Activated CD4-positive, alpha-beta T cell treated with anti-CD3 and anti-CD28 coated beads, Interleukin-2, amount 10 ng/mL, durations not matched to agents 24 days and 14 days (primary cell): ENCODE results near the gene THADA. TPM values are rescaled to one million over a fixed set of nuclear protein-coding genes. Genes with fewer than 3 reads are reported as not detected.

Source experiments
- DNase-seq: peaks from one replicate; pipeline ENCODE4 v3.0.0; 2022
- H3K27ac Mint-ChIP-seq: one replicate; pipeline ENCODE4 v1.8.0; 2022; ENCODE audit warnings: mild to moderate bottlenecking, mixed read lengths
- H3K27me3 Mint-ChIP-seq: one replicate; pipeline ENCODE4 v1.8.0; 2022; ENCODE audit warnings: mixed read lengths
- H3K36me3 Mint-ChIP-seq: one replicate; pipeline ENCODE4 v1.8.0; 2022; ENCODE audit warnings: low read depth, mild to moderate bottlenecking, mixed read lengths
- H3K4me1 Mint-ChIP-seq: one replicate; pipeline ENCODE4 v1.8.0; 2021; ENCODE audit warnings: mixed read lengths
- H3K4me3 Mint-ChIP-seq: one replicate; pipeline ENCODE4 v1.8.0; 2022; ENCODE audit warnings: mild to moderate bottlenecking, moderate library complexity, mixed read lengths
- H3K9me3 Mint-ChIP-seq: one replicate; pipeline ENCODE4 v1.8.0; 2021; ENCODE audit warnings: mixed read lengths
- intact Hi-C: fragments of 100-400 bp; cut with micrococcal nuclease; formaldehyde crosslinking; loops from one replicate; pipeline ENCODE4 v1.15.1; 2023
- total RNA-seq: library from RNA; stranded (reverse); gene quantifications from 2 replicates; pipeline ENCODE4 v1.2.3, GENCODE V29; 2022

THADA gene
- total RNA-seq, 1 donor from 2014 or later, result 55.4 TPM

GRCh38 chr2:43202289-43202688, 393.5 kb downstream of the THADA start:
- no peak for DNase-seq
- Mint-ChIP-seq H3K27ac (no peak overlapping the region), H3K9me3 (no peaks in the 10 kb centered on the region), H3K4me1 (peaks cover 21% of the 10 kb centered on the region), H3K36me3 (no peaks in the 10 kb centered on the region), H3K4me3 (no peak overlapping the region), H3K27me3 (no peaks in the 10 kb centered on the region)
- intact Hi-C loops, result no loop called here

DNA sequence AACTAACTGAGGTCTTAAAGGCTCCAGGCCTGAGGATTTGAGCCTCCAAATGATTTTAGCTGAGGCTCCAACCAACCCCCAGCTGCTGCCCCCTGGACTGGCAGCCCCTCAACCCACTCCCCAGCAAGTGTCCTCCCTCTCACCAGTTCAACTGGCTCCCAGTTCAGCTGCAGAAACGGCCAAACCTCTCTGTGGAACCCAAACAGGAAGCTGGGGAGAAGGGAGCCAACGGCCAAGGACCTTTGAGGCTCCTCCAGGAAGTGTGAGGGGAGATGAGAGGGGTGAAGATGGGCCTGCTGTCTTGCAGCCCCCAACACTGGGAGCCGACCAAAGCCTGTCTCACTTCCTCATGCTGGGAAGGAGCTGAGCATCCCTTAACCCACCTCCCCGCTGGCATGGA, 394.3 kb downstream of the THADA start:
- no peaks in the 10 kb centered on the region for H3K27me3 Mint-ChIP-seq
- intact Hi-C loops, result no loop called here
- DNase-seq, result no peak

DNA sequence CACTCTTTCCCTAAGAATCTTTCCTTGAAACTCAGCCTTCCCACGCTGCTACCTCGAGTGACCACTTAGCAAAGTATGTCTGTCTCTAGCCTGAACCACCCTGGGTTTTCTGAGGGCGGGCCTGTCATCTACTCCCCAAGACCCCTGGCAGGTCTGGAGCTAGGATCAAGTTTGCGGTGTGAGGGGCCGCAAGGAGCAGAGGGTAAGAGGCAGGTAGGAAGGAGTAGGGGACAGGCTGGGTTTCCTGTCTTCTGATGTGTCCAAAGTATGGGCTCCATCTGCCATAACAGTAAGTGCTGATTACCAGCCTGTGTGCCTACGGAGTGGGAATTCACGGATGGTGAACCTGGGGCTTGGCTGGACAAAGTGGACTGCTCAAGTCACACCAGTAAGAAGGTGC, 394.8 kb downstream of the THADA start:
- H3K36me3 Mint-ChIP-seq, result no peaks in the 10 kb centered on the region
- H3K4me1 Mint-ChIP-seq, result peaks cover 28% of the 10 kb centered on the region
- no peaks in the 10 kb centered on the region for H3K9me3 Mint-ChIP-seq
- H3K4me3 Mint-ChIP-seq, result no peak overlapping the region
- H3K27me3 Mint-ChIP-seq, result no peaks in the 10 kb centered on the region
- intact Hi-C loops, result no loop called here
- DNase-seq, result no peak
- H3K27ac Mint-ChIP-seq, result no peak overlapping the region

More for the DNA sequence above, 394.3 kb downstream of the THADA start:
- Mint-ChIP-seq H3K9me3 (no peaks in the 10 kb centered on the region), H3K4me3 (no peak overlapping the region), H3K36me3 (no peaks in the 10 kb centered on the region), H3K27ac (no peak overlapping the region), H3K4me1 (peaks cover 27% of the 10 kb centered on the region)

DNA sequence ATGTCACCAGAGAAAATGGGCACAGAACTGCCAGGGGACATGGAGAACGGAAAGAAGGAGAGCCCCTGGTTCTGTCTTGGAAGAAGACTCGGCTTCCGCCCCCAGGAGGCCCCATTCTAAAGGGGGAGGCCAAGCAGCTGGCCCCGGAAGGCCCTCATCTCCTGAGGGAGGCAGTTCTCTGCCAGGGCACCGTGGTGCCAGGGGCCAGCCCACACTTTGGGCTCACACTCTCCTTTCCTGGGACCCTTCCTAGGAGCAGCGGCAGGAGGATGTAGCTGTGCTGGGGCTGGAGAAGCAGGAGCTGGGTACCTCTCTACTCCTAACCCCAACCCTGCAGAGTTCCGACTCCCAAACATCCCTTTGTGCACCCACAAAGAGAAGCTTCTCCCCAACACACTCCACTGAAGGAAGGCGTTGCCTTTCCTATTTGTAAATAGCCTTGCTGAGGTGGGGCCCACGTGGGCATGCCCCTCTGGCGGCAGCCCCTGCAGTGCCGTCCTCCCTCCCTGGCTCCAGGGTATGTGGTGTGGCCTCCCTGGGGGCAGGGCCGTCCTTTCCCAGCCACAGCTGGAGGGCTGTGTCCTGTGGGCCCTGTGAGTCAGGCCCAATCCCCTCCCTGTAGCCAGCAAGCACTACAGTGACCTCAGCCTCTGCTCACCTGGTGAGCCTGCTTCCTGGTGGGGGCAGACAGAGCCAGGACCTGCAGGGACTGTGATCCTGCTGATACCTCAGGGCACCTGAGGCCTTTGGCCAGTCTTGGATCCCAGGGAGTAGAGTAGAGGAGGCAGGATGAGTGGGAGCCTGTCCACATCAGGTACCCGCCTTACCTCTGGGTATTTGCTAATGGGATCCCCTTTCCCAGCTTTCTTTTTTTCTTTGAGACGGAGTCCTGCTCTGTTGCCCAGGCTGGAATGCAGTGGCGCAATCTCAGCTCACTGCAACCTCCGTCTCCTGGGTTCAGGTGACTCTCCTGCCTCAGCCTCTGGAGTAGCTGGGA, 396.0 kb downstream of the THADA start:
- Mint-ChIP-seq H3K27ac (no peak overlapping the region), H3K36me3 (no peaks in the 10 kb centered on the region), H3K9me3 (no peaks in the 10 kb centered on the region), H3K4me1 (peaks cover 34% of the 10 kb centered on the region), H3K27me3 (no peaks in the 10 kb centered on the region), H3K4me3 (no peak overlapping the region)
- intact Hi-C loops, result no loop called here
- DNase-seq, result no peak

DNA sequence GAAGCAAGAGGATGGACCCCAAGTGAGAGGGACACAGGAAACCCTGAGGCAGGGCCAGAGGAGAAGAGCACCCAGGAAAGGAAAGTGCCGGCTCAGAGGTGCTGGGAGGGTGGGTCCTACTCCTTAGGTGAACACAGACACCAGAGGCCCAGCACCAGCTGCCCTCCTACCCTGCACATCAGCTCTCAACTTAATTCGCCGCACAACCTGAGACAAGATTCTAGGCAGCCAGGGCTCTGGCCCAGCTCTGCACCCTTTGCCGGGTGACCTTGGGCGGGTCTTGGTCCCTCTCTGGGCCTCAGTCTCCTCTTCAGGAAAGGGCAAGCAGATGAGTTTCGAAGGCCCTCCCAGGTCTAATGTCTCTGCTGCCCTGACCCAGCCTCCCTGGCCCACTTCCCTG, 397.6 kb downstream of the THADA start:
- Mint-ChIP-seq H3K4me1 (peaks cover 49% of the 10 kb centered on the region), H3K27ac (no peak overlapping the region), H3K9me3 (no peaks in the 10 kb centered on the region), H3K27me3 (no peaks in the 10 kb centered on the region), H3K36me3 (no peaks in the 10 kb centered on the region), H3K4me3 (no peak overlapping the region)
- intact Hi-C loops, result no loop called here
- DNase-seq, result no peak

DNA sequence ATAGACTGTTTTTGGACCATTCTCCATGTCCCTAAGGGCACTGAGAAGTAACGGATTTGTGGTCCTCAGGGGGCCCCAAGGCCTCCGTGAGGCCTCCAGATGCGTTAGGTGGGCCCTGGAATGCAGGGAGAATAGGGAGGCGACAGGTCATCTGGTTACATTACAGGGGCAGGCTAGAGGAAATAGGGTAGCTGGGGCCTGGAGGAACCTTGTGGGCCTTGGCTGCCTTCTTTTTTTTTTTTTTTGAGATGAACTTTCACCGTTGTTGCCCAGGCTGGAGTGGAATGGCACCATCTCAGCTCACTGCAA, 398.3 kb downstream of the THADA start:
- no peak for DNase-seq
- Mint-ChIP-seq H3K36me3 (no peaks in the 10 kb centered on the region), H3K4me1 (peaks cover 54% of the 10 kb centered on the region), H3K27ac (peak overlapping the region; percentile 90), H3K27me3 (no peaks in the 10 kb centered on the region), H3K4me3 (peak overlapping the region; percentile 61), H3K9me3 (no peaks in the 10 kb centered on the region)
- intact Hi-C loops, result no loop called here

DNA sequence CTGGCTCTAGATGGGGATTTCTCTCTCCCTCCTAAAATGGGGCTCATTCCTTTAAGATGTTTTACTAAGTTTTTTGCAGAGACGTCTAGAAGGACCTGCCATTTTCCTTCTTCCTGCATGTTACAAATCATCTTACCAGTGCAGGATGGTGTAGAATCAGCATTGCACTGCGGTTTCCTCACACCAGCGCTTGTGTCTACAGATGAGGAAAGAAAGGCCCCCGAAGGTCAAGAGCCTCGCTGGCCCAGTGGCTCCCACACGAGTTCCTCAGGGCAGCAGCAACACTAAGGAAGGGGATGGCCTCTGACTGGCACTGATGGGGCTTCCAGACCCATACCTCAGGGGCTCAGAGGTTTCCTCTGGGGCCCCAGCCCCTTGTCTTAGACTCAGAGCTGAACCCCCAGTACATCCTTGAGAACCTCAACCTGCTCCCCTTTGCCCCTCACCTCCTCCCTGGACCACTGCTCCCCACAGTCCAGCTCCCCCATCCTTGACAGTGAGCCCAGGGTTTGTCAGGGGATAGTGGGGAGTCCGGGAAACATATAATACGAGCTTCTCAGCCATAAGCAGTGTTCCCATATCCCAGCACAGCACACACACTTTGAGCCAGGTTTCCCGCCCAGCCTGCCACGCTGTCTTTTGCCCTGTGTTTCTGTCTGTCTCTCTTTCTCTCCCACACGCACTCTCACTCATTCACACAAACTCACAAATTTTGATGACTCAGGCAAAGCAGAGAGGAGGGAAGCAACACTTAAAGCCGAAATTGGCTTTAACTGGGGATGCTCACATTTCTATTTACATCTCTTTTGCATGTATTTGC, 398.9 kb downstream of the THADA start:
- H3K4me3 Mint-ChIP-seq, result peak overlapping the region; percentile 66
- H3K4me1 Mint-ChIP-seq, result peaks cover 55% of the 10 kb centered on the region
- no peaks in the 10 kb centered on the region for H3K27me3 Mint-ChIP-seq
- no peaks in the 10 kb centered on the region for H3K36me3 Mint-ChIP-seq
- intact Hi-C loops, result no loop called here
- peak; percentile 67 for DNase-seq
- H3K27ac Mint-ChIP-seq, result peak overlapping the region; percentile 90
- H3K9me3 Mint-ChIP-seq, result no peaks in the 10 kb centered on the region

GRCh38 chr2:43194121-43194869, 401.5 kb downstream of the THADA start:
- peak overlapping the region; percentile 93 for H3K27ac Mint-ChIP-seq
- H3K9me3 Mint-ChIP-seq, result no peaks in the 10 kb centered on the region
- no peak for DNase-seq
- H3K4me1 Mint-ChIP-seq, result peaks cover 49% of the 10 kb centered on the region
- intact Hi-C loops, result no loop called here
- H3K27me3 Mint-ChIP-seq, result no peaks in the 10 kb centered on the region
- no peaks in the 10 kb centered on the region for H3K36me3 Mint-ChIP-seq
- H3K4me3 Mint-ChIP-seq, result peak overlapping the region; percentile 84

- H3K27me3 Mint-ChIP-seq, result no peaks in the 10 kb centered on the region
- intact Hi-C loops, result no loop called here
- no peaks in the 10 kb centered on the region for H3K9me3 Mint-ChIP-seq
- H3K4me1 Mint-ChIP-seq, result peaks cover 49% of the 10 kb centered on the region
- H3K36me3 Mint-ChIP-seq, result no peaks in the 10 kb centered on the region
- H3K4me3 Mint-ChIP-seq, result peak overlapping the region; percentile 84
- no peak for DNase-seq
- H3K27ac Mint-ChIP-seq, result peak overlapping the region; percentile 93
These were observed 402.2 kb downstream of the THADA start for GRCh38 chr2:43193652-43194120.

- H3K4me1 Mint-ChIP-seq, result peaks cover 52% of the 10 kb centered on the region
- H3K27ac Mint-ChIP-seq, result peak overlapping the region; percentile 93
- H3K4me3 Mint-ChIP-seq, result peak overlapping the region; percentile 84
These were observed 402.8 kb downstream of the THADA start for GRCh38 chr2:43192744-43193651.

GRCh38 chr2:43191947-43192516, 403.8 kb downstream of the THADA start:
- Mint-ChIP-seq H3K36me3 (no peaks in the 10 kb centered on the region), H3K27me3 (no peaks in the 10 kb centered on the region), H3K4me3 (no peak overlapping the region), H3K27ac (peak overlapping the region; percentile 68), H3K4me1 (peaks cover 50% of the 10 kb centered on the region), H3K9me3 (no peaks in the 10 kb centered on the region)
- peak; percentile 76 for DNase-seq
- intact Hi-C loops, result no loop called here

More at GRCh38 chr2:43192744-43193651, 402.8 kb downstream of the THADA start:
- no peaks in the 10 kb centered on the region for H3K9me3 Mint-ChIP-seq
- DNase-seq, result no peak
- H3K36me3 Mint-ChIP-seq, result no peaks in the 10 kb centered on the region
- H3K27me3 Mint-ChIP-seq, result no peaks in the 10 kb centered on the region
- intact Hi-C loops, result no loop called here

- Mint-ChIP-seq H3K36me3 (no peaks in the 10 kb centered on the region), H3K4me1 (peaks cover 46% of the 10 kb centered on the region), H3K4me3 (no peak overlapping the region), H3K27ac (no peak overlapping the region), H3K27me3 (no peaks in the 10 kb centered on the region), H3K9me3 (no peaks in the 10 kb centered on the region)
- intact Hi-C loops, result no loop called here
- DNase-seq, result no peak
These were observed 405.4 kb downstream of the THADA start for GRCh38 chr2:43190311-43191052.
